HFFc6 (cell line): ENCODE results near the gene FGF12. TPM values are rescaled to one million over a fixed set of nuclear protein-coding genes. Genes with fewer than 3 reads are reported as not detected.

Experiments
- DNase-seq: peaks from one replicate; pipeline ENCODE4 v3.0.0-alpha.2; 2018
- H3K27ac Mint-ChIP-seq: 2 replicates; pipeline ENCODE4 v1.8.0; 2020; ENCODE audit warnings: mild to moderate bottlenecking, mixed read lengths
- H3K27me3 Mint-ChIP-seq: 2 replicates; pipeline ENCODE4 v1.8.0; 2021; ENCODE audit warnings: mild to moderate bottlenecking, moderate library complexity, mixed read lengths; ENCODE audit not compliant: insufficient read depth
- H3K36me3 Mint-ChIP-seq: 2 replicates; pipeline ENCODE4 v1.8.0; 2021; ENCODE audit warnings: low read depth, mixed read lengths
- H3K4me1 Mint-ChIP-seq: 2 replicates; pipeline ENCODE4 v1.8.0; 2020; ENCODE audit warnings: low read depth, mixed read lengths
- H3K4me3 Mint-ChIP-seq: 2 replicates; pipeline ENCODE4 v1.8.0; 2020; ENCODE audit warnings: mild to moderate bottlenecking, moderate library complexity, mixed read lengths
- H3K9me3 Mint-ChIP-seq: 2 replicates; pipeline ENCODE4 v1.8.0; 2020; ENCODE audit warnings: mild to moderate bottlenecking, mixed read lengths
- total RNA-seq, 6 experiments: library from RNA; stranded (reverse); fragmentation: NEBNext Ultra II Directional; extraction: Animal tissue kit (Norgen Biotek cat#: 25700); gene quantifications; 2 replicates in 1 of 6; 3 replicates in 5 of 6; pipeline ENCODE4 v1.2.3, GENCODE V29; 2021
- TF ChIP-seq, protein P1 (sequence below): fragments of 200-600 bp; sonication (generic); IDR thresholded peaks from 2 replicates; pipeline ENCODE4 v1.5.0; 2021; ENCODE audit warnings: antibody characterized with exemption, mild to moderate bottlenecking

FGF12 gene
- total RNA-seq, 6 experiments from 2014 or later: not detected

DNA sequence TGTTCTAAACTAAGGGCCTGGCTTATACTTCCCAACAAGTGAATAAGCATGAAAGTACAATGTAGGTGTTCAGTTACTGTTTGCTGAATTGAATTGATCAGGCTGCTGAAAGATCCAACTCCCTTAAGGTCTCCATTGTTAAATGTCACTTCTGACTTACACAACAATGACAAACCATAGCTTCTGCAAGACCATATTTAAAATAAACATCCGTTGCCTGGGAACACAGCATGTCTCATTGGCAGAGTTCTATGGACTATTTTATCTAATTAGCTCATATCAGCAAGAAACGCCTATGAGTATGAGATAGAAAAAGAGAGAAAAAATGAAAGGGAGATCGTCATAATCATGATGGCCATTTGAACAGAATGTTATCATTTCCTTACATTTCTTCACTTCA lies 605.4 kb downstream of the FGF12 start:
- no peaks in the 10 kb centered on the region for H3K36me3 Mint-ChIP-seq
- DNase-seq: no peak
- H3K27ac Mint-ChIP-seq: no peak overlapping the region
- H3K4me1 Mint-ChIP-seq: peaks cover 10% of the 10 kb centered on the region; the same call in 1 of the 2 replicates
- H3K9me3 Mint-ChIP-seq: no peaks in the 10 kb centered on the region; the same call in 1 of the 2 replicates
- no peaks in the 10 kb centered on the region for H3K27me3 Mint-ChIP-seq
- H3K4me3 Mint-ChIP-seq: no peak overlapping the region
- TF ChIP-seq, protein P1, sequence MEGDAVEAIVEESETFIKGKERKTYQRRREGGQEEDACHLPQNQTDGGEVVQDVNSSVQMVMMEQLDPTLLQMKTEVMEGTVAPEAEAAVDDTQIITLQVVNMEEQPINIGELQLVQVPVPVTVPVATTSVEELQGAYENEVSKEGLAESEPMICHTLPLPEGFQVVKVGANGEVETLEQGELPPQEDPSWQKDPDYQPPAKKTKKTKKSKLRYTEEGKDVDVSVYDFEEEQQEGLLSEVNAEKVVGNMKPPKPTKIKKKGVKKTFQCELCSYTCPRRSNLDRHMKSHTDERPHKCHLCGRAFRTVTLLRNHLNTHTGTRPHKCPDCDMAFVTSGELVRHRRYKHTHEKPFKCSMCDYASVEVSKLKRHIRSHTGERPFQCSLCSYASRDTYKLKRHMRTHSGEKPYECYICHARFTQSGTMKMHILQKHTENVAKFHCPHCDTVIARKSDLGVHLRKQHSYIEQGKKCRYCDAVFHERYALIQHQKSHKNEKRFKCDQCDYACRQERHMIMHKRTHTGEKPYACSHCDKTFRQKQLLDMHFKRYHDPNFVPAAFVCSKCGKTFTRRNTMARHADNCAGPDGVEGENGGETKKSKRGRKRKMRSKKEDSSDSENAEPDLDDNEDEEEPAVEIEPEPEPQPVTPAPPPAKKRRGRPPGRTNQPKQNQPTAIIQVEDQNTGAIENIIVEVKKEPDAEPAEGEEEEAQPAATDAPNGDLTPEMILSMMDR: no peak

DNA sequence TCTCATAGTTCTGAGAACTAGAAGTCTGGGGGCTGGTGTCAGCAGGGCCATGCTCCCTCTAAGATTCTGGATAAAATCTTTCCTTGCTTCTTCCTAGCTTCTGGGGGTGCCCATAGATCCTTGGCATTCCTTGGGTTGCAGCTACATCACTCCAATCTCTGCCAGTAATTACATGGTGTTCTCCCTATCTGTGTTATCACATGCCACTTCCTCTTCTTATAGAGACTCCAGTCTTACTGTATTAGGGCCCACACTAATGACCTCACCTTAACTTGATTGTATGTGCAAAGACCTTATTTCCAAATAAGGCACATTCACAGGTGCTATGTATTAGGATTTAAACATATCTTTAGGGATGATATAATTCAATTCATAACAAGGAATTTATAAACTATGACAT lies 618.5 kb downstream of the FGF12 start:
- no peaks in the 10 kb centered on the region for H3K36me3 Mint-ChIP-seq
- peaks cover under 1% of the 10 kb centered on the region; the same call in 1 of the 2 replicates for H3K9me3 Mint-ChIP-seq
- DNase-seq: no peak

DNA sequence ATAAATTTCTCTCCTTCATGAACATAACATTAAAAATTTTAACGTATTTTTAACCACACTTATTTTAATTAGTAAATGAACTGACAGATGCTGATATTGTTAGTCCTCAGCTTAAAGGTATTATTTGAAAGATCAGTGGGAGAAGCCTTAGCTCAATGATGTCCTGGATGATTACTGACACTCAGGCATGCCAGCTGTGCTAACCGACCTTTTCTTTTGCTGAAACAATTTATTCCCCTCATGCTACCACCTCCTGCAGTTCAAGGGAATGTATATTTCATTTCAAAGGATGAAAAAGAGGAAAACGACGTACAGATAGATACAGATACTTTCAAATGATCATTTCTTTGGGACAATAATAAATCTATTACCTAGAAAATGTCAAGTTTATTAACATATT lies 620.8 kb downstream of the FGF12 start:
- Mint-ChIP-seq H3K36me3 (no peaks in the 10 kb centered on the region), H3K4me1 (no peaks in the 10 kb centered on the region), H3K27me3 (peaks cover 2% of the 10 kb centered on the region; the same call in 1 of the 2 replicates), H3K9me3 (peaks cover 3% of the 10 kb centered on the region; the same call in 1 of the 2 replicates), H3K4me3 (no peak overlapping the region), H3K27ac (no peak overlapping the region)
- TF ChIP-seq, protein P1: no peak
- no peak for DNase-seq

More for the DNA sequence above, 618.5 kb downstream of the FGF12 start:
- TF ChIP-seq, protein P1: no peak
- Mint-ChIP-seq H3K27me3 (peaks cover 2% of the 10 kb centered on the region; the same call in 1 of the 2 replicates), H3K27ac (no peak overlapping the region), H3K4me1 (no peaks in the 10 kb centered on the region), H3K4me3 (no peak overlapping the region)

DNA sequence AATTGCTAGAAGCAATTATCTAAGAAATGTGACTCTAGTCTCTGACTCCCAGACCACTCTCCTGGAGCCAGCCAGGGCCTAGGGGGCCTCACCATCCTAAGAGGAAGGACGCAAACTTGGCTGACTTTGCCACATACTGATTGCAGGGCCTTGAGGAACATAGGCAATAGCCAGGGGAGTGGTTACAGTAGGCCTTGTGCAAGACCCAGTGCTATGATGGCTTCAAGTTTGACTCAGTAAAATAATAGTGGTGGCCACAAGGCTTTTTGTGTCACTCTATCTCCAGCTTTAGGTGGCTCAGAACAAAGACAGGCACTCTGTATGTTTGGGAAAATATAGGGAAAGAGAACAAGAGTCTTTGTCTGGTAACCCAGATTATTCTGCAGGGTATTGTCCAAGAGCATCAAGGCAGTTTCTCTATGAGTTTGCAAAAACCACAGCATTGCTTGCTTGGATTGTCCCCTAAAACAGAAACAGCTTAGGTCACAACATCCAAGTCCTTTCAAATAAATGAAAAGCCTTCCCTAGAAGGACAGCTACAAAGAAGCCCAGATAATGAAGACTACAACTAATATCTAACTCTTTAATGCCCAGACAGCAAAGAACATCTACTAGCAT lies 634.8 kb downstream of the FGF12 start:
- TF ChIP-seq, protein P1: no peak
- Mint-ChIP-seq H3K9me3 (peaks cover 21% of the 10 kb centered on the region), H3K4me1 (peaks cover 37% of the 10 kb centered on the region), H3K27me3 (no peaks in the 10 kb centered on the region; the same call in 1 of the 2 replicates), H3K36me3 (peaks cover 6% of the 10 kb centered on the region), H3K27ac (peak overlapping the region; percentile 80), H3K4me3 (no peak overlapping the region)
- peak; percentile 3 for DNase-seq

DNA sequence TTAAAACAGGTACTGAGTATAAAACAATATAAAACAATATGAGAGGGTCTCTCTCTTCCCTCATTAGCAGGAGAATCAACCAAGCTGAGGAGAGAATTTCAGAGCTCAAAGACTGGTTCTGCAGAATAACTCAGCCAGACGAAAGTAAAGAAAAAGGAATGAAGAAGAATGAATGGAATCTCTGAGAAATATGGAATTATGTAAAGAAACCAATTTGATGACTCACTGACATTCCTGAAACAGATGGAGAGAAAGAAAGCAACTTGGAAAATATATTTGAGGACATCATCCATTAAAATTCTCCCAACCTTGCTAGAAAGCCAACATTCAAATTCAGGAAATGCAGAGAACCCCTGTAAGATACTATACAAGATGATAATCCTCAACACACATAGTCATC lies 635.5 kb downstream of the FGF12 start:
- H3K36me3 Mint-ChIP-seq: peaks cover 6% of the 10 kb centered on the region
- TF ChIP-seq, protein P1: no peak
- peak overlapping the region; percentile 11; the same call in 1 of the 2 replicates for H3K4me3 Mint-ChIP-seq
- peak overlapping the region; percentile 80 for H3K27ac Mint-ChIP-seq
- H3K27me3 Mint-ChIP-seq: no peaks in the 10 kb centered on the region; the same call in 1 of the 2 replicates
- DNase-seq: peak; percentile 30
- H3K9me3 Mint-ChIP-seq: peaks cover 21% of the 10 kb centered on the region
- peaks cover 37% of the 10 kb centered on the region for H3K4me1 Mint-ChIP-seq
